Tibial nerve (tissue), 4 donors: Measurements from ENCODE around the gene PCDHA11.
"Not testable (repeated sequence)": the region's sequence is repeated elsewhere in the genome, so short reads cannot be mapped to it uniquely, and the experiment has no call there.

ENCODE experiments used
- CTCF ChIP-seq, 5 experiments: fragments of 200-600 bp in 3 of 5; fragments of 450-650 bp in 2 of 5; sonication (generic) in 3 of 5; IDR thresholded peaks; one replicate each; pipeline ENCODE4 v1.5.1; 2016 to 2019; ENCODE audit warnings: antibody characterized with exemption in 5 of 5, mild to moderate bottlenecking in 3 of 5, moderate library complexity in 2 of 5
- EP300 ChIP-seq, 2 donors: sonication (generic); formaldehyde crosslinking; IDR thresholded peaks; one replicate each; pipeline ENCODE4 v1.6.1; 2017; ENCODE audit warnings: antibody characterized with exemption in 2 of 2, mild to moderate bottlenecking in 1 of 2
- POLR2A ChIP-seq, 2 donors: fragments of 450-650 bp; IDR thresholded peaks; one replicate each; pipeline ENCODE4 v1.6.1; 2017; ENCODE audit warnings: antibody characterized with exemption in 2 of 2, mild to moderate bottlenecking in 2 of 2, moderate library complexity in 2 of 2

- not testable (repeated sequence) for TF ChIP-seq CTCF, EP300, POLR2A (IDR thresholded peaks at IDR 0.05)
Measured at GRCh38 chr5:140834439-140835008, 34.2 kb upstream of the PCDHA11 start.
